Right lobe of liver (tissue), 4 donors: ENCODE measurements around the gene PNLIPRP1.

ENCODE experiments used
- POLR2A ChIP-seq: fragments of 450-650 bp; IDR thresholded peaks from one replicate; pipeline ENCODE4 v1.6.1; 2017; ENCODE audit warnings: antibody characterized with exemption, mild to moderate bottlenecking
- TF ChIP-seq, protein P1 (sequence below), 4 donors: fragments of 200-600 bp in 3 of 4; fragments of 450-650 bp in 1 of 4; IDR thresholded peaks; one replicate each; pipeline versions ENCODE4 v1.5.1 to v1.8.0; 2016 to 2022; ENCODE audit warnings: antibody characterized with exemption in 4 of 4, mild to moderate bottlenecking in 2 of 4
- donor health status: DM: no; HTN: no; CAD: no.
- donor health status: DM: no; HTN: no; CAD: no.
- donor health status: DM: no; HTN: yes; CAD: no.

DNA sequence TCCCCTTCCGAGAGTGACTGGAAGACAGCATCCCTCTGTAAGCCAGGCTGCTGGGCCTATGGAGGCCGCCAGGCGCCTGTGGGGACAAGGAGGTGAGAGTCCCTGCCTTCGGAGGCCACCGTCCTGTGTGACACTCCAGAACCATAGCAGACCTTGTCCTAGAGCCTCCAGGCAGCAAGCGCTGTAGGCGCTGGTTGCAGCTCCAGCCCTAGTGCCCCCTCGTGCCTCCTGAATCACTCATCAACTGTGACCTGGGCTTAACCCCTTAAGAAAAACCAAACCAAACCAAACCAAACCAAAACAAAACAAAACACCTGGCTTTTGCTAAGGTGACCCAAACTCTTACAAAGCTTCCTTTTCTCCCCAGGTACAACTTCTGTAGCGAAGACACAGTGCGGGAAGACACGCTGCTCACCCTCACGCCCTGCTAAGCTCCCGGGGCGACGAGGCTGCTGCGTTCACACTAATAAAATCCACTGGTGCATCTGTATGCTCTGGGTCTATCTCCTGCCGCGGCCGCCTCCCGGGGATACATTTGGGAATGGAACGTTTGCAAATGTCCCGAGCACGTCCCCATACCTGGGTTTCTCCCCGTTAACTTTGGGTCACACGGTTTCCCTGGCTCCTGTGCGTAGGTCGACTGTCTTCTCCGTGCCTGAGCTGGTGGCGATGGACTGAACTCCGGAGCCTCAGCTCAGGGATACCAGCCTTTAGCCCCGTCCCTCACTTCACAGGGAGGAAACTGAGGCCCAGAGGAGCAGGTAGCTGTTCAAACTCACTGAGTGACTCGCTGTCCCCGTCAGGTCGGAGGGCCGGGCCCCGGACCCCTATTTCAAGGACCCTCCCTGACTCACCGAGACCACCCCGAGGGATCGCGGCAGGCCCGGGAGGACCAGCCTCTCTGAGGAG, 18.2 kb downstream of the PNLIPRP1 start:
- TF ChIP-seq, protein P1, sequence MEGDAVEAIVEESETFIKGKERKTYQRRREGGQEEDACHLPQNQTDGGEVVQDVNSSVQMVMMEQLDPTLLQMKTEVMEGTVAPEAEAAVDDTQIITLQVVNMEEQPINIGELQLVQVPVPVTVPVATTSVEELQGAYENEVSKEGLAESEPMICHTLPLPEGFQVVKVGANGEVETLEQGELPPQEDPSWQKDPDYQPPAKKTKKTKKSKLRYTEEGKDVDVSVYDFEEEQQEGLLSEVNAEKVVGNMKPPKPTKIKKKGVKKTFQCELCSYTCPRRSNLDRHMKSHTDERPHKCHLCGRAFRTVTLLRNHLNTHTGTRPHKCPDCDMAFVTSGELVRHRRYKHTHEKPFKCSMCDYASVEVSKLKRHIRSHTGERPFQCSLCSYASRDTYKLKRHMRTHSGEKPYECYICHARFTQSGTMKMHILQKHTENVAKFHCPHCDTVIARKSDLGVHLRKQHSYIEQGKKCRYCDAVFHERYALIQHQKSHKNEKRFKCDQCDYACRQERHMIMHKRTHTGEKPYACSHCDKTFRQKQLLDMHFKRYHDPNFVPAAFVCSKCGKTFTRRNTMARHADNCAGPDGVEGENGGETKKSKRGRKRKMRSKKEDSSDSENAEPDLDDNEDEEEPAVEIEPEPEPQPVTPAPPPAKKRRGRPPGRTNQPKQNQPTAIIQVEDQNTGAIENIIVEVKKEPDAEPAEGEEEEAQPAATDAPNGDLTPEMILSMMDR (IDR thresholded peaks at IDR 0.05): no peak
- no peak for TF ChIP-seq POLR2A
